ENCODE data around the gene ARV1.

GRCh38 chr1:231046730-231047395 lies 68.0 kb downstream of the ARV1 start:
- TF ChIP-seq MYC (IDR thresholded peaks at IDR 0.05; ENCODE audit: low read depth, low read length) (no peak), CTCF (IDR thresholded peaks at IDR 0.05; ENCODE audit: low read depth, low read length) (no peak), POLR2A (IDR thresholded peaks at IDR 0.05; ENCODE audit: extremely low read depth, insufficient read length) (no peak)
